GM21360 (cell line): ENCODE results near the gene CCNF.
"Not testable (repeated sequence)": the region's sequence is repeated elsewhere in the genome, so short reads cannot be mapped to it uniquely, and the experiment has no call there.

Experiments
- ATAC-seq: cut with Tn5 transposase; IDR thresholded peaks from one replicate; pipeline ENCODE4 v1.9.1; 2021; ENCODE audit warnings: mild to moderate bottlenecking, moderate library complexity; ENCODE audit not compliant: unreplicated experiment

CCNF gene, protein sequence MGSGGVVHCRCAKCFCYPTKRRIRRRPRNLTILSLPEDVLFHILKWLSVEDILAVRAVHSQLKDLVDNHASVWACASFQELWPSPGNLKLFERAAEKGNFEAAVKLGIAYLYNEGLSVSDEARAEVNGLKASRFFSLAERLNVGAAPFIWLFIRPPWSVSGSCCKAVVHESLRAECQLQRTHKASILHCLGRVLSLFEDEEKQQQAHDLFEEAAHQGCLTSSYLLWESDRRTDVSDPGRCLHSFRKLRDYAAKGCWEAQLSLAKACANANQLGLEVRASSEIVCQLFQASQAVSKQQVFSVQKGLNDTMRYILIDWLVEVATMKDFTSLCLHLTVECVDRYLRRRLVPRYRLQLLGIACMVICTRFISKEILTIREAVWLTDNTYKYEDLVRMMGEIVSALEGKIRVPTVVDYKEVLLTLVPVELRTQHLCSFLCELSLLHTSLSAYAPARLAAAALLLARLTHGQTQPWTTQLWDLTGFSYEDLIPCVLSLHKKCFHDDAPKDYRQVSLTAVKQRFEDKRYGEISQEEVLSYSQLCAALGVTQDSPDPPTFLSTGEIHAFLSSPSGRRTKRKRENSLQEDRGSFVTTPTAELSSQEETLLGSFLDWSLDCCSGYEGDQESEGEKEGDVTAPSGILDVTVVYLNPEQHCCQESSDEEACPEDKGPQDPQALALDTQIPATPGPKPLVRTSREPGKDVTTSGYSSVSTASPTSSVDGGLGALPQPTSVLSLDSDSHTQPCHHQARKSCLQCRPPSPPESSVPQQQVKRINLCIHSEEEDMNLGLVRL

DNA sequence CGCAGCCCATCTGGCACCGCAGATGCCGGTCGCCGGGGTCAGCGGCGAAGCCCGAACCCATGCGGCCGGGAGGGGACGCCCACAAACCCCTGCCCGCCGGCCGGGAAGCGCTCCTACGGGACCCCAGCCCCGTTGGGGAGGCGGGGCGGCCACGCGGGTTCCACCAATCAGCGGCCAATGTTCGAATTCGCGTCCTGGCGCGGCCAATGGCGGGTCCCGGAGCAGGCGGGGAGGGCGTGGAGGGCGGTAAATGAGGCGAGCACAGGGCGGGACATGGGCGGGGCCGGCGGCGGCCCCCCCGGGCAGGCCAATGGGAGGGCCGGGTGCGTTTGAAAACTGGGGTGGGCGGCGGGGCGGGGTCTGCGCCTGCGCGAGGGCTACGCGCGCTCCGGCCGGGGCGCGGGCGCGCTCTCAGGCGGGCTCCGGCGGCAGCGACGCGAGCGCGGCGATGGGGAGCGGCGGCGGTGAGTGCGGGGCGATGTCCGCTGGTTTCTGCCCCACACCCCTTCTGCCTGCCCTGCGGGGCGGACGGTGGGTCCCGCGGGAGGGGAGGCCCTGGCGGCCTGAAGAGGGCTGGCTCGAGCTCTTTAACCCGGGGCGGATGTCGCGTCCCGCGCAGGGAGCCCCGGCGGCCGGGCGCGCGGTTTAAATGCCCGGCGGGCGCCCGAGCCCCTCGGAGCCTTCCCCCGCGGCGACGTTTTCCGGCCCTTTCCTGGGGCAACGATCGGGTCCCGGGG, at the start of gene CCNF:
Gene CCNF (plus strand): TSS at position 414 of the 737 bp plus-strand sequence. CDS start 35 bp downstream, at position 449.
- ATAC-seq = peak; percentile 81

DNA sequence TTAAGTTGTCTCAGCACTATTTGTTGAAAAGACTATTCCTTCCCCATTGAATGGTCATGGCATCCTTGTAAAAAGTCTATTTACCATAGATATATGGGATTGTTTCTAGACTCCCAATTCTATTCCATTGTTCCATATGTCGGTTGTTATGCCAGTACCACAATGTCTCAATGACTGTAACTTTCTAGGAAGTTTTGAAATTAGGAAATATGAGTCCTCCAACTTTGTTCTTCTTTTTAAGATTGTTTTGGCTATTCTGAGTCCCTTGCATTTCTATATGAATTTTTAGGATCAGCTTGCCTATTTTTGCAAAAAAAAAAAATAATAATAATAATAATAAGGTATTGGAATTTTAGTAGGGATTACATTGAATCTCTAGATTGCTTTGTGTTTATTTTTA, 45.7 kb upstream of the CCNF start:
- ATAC-seq = no peak

DNA sequence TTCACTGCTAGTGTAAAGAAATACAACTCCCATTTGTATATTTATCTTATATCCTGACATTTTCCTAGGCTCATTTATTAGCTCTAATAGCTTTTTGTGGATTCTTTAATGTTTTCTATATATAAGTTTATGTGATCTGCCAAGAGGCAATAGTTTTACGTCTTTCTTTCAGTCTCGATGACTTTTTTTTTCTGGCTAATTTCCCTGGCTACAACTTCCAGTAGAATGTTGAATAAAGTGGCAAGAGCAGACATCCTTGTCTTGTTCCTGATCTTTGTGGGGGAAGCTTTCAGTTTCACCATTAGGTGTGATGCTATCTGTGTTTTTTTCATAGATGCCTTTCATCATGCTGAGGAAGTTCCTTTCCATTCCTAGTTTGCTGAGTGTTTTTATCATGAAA, 44.8 kb upstream of the CCNF start:
- ATAC-seq = no peak

DNA sequence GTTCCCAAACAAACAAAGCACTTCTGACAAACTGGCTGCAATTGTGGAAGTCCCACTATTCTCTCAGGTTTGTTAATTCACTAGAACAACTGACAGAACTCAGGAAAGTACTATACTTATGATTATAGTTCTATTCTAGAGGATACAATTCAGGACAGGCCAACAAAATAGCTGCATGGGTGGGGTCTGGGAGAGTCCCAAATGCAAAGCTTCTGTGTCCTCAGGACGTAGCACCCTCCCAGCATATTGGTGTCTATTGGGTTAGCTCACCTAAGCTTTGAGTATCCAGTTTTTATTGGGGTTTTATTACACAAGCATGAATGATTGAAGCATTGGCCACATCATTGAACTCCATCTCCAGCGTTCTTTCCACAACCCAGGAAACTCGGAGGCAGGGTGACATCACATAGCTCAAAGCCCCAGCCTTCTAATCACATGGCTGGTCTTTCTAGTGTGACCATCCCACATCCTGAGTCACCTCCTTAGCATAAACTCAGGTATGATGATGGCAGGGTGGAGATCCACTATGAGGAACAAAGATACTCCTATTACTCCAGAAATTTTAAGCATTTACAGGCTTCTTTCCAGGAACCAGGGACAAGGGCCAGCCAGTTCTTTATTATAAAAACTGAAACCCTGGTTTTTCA, 43.9 kb upstream of the CCNF start:
- ATAC-seq = no peak

DNA sequence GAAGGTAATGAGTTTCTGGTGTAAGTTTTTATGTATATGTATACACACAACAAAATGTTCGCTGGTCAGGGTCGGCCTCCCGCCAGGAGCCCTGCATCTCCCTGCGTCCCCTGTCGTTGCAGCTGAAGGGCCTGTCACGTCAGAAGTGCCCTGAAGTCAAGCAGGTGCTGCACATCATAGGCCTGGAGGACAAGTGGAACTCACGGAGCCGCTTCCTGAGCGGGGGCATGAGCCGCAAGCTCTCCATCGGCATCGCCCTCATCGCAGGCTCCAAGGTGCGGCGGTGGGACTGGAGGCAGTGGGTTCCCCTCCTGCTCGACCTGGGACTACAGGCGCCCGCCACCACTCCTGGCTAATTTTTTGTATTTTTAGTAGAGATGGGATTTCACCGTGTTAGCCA, 43.3 kb upstream of the CCNF start:
- not testable (repeated sequence) for ATAC-seq

DNA sequence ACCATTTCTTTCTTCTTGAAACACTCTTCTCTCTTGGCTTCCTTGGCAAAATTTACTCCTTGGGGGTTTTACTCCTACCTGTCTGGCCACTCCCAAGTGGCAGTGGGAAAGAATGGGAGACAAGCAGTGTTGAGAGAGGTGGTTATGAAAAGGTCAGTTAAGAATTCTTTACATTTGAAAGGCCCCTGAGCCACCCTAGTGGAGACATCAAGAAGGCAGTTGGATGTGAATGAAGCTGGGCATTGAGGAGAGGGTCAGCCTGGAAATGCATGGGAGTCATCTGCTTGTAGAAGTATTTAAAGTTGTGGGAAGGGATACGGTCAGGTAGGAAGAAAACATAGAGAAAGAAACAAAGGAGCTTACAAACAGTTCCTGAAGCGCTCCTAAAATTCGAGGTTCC, 42.3 kb upstream of the CCNF start:
- no peak for ATAC-seq

DNA sequence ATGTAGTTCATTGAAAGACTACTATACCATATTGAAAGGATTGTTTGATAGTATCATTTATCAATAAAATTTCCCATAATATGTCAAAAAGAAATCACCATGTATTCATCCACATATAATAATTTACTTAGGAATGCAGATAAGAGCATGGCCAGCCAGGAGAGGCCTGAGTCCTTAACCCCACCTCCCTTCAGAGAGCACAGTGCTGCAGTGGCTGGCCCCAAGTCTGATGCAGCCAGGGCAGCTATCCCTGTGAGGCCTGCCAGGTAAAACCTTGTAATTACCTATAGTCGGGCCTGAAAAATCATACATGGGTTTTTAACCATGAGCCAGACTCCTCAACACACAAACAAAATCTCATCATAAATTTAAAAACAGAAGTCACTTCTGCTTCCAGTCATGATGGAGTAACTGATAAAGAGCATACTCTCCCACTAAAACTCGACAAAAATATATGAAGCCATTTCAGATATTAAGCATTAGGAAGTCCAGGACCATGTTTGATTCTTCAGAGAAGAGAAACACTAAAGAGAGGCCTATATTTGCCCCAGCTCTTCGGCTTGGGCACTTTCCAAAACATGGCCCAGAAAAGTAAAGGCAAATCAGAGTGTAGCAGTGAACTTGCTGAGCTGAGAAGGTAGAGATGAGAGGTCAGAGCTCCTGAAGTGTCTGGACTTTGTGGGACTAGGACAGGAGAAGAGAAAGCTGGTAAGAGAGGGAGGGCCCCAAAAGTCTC, 40.9 kb upstream of the CCNF start:
- ATAC-seq = no peak

DNA sequence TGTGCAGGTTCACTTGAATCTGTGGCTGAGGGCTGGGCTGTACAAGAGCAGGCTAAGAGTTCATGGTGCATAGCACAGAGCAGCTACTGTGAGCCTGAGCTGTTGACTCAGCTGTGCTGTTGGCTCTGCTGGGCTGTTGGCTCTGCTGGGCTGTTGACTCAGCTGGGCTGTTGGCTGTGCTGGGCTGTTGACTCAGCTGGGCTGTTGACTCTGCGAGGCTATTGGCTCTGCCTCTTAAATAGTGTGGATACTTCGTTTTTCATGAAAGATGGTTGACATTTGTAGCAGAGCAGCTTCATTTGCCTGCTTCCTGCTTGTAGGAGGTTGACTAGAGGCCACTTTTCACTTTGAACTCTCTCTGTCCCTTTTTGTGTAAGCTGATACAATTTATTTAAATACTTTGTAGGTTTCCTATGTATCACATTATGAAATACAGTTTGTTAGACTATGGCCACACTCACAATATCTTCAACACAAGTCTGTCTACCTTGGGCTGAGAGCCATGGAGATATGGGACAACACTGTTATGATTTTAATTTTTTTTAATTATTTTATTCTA, 40.3 kb upstream of the CCNF start:
- no peak for ATAC-seq

DNA sequence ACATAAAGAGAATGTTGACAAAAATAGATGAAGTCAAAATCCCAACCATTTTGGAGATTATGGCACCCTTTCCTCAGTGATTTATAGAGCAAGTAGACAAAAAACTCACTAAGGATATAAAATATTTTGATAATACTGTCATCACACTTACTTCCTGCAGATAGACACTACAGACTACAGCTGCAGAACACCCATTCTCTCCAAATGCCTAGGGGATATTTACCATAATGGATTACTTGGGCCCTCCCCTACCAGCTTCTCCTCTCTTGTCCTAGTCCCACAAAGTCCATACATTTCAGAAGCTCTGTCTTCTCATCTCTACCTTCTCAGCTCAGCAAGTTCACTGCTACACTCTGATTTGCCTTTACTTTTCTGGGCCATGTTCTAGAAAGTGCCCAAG, 37.2 kb upstream of the CCNF start:
- no peak for ATAC-seq

DNA sequence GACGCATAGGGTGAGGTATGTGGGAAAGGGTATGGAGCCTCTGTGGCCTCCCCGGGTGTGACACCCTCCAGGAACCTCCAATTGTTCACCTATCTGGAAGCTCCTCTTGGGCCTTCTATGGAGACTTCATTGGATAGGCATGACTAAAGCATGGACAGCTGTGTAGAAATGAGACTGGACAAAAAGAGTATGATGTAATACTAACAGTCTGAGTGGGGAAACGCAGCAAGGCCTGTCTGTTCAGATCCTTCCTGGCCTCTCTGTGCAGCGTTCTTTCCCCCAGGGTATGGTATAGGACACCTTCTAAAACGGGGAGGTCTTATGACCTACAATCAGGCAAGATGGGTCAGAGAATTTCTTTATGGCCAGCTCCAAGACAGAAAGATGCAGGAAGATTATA, 30.7 kb upstream of the CCNF start:
- ATAC-seq = no peak

DNA sequence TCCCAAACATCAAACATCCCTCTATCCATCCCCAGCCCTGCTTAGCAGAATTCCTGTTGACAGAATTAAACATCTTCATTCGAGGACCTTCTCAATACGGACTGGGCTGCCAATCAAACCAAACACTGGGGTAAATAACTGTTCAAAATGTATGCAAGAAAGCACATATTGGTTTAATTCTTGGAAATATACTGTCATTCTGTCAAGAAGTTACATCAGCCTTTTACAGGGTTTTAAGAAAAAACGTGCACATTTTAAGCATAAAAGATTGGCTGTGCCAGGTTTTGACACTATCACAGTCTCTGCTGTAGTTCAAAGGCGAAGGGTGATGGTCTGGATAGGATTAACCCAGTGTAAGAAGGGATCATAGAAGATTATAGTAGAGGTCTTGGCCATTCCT, 25.1 kb upstream of the CCNF start:
- no peak for ATAC-seq

DNA sequence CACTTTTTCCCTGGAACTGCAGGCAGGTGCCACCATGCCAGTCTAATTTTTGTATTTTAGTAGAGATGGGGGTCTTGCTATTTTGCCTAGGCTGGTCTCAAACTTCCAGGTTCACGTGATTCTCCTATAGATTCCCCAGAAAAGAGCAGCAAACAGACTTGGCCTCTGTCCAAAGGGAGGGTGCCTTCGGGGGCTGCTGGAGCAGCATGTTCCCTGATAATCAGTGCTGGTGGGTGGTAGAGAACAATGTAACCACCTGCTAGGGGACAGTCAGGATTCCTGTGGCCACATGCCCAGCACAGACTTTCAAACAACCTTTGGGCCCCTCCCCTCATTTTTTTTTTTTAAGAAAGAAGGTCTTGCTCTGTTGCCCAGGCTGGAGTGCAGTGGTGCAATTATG, 14.2 kb upstream of the CCNF start:
- ATAC-seq = no peak

DNA sequence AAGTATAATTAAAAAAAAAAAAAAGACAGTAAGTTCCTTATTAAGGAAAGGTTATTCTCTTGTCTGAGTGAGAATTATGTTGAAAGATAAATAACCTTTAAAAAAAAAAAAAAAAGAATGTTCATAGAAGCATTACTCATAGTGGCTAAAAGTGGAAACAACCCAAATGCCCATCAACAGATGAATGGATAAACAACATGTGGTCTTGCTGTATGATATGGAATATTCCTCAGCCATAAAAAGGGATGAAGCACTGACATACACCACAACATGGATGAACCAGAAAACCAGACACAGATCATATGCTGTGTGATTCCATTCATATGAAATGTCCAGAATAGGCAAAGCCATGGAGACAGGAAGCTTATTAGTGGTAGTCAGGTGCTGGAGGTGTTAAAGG, 9.2 kb upstream of the CCNF start:
- ATAC-seq = no peak

DNA sequence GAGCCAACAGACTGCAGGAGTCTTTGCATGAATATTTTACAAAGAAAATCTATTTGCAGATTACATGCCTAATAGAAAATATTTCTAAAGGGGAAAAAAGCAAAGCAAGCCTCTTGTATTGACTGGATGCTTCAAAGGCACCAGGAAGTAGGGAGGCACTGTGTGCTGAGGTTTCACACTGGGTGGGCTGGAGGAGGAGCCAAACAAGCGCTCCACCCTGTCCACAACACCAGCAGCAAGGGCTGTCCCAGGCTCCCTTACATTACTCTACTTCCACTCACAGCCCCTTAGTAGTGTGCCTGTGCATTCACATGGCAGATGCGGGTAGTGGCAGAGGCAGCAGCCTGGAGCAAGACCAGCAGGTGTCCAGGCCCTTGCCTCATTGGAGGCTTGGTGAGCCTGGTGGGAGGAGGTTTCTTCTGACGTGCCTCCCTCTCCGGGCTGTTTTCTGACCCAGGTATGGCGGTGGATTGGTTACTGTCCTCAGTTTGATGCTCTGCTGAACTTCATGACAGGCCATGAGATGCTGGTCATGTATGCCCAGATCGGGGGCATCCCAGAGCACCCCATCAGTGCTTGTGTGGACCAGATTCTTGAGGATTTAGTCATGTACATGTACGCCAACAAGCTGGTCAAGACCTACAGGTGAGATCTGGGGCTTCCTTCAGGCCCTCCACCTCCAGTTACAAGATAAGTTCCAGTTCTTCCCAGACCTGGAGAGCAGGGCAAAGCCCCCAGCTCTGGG, 7.0 kb upstream of the CCNF start:
- ATAC-seq = no peak

DNA sequence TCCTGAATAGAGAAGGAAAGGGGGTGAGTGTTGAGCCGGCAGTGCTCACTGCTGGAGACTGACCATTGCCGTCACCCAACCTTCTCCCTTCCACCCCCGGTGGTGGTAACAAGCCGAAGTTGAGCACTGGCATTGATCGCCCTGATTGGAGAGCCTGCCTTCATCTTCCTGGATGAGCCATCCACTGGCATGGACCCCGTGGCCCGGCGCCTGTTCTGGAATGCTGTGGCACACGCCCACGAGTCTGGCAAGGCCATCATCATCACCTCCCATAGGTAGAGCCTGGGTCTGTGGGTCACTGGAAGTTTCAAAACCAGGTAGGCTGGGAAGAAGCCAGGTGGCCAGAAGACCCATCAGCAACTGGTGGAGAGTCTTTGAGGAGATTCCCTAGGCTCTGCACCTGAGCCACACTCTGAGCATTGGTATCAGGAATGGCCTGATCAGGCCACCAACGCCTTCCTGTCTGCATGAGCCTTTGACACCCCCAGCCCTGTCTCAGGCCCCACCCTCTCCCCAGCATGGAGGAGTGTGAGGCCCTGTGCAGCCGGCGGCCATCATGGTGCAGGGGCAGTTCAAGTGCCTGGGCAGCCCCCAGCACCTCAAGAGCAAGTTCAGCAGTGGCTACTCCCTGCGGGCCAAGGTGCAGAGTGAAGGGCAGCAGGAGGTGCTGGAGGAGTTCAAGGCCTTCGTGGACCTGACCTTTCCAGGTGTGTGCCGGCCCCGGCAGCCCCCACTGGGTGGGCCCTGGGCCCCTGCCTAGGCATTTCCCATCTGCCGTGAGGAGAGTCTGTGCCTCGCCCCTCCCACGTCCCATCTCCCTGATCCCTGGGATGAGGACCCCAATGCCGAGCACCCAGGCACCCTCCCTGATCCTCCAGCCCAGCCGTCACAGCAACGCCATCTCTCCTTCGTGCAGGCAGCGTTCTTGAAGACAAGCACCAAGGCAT, 4.9 kb upstream of the CCNF start:
- no peak for ATAC-seq

DNA sequence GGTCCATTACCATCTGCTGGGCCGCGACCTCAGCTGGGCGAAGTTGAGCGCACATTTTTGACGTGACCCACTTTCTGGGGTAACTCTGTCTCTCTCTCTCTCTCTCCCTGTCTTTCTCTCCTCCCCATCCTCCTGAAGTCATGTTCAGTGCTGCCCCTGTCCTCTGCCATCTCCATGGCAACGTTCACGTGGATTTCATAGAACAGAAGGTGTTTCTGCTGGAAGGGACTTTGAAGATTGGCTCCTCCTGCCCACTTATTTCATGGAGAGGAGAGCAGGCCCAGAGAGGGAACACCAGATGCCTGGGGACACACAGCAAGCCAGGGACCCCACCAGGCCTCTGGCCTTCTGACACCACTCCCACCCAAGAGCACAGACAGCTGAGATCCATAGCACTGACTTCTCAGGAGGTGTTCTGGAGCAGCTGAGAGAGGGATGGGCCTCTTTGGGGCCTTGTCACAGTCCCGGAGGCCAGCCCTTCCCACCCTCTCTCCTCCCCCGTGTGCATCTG, 4.2 kb upstream of the CCNF start:
- no peak for ATAC-seq

DNA sequence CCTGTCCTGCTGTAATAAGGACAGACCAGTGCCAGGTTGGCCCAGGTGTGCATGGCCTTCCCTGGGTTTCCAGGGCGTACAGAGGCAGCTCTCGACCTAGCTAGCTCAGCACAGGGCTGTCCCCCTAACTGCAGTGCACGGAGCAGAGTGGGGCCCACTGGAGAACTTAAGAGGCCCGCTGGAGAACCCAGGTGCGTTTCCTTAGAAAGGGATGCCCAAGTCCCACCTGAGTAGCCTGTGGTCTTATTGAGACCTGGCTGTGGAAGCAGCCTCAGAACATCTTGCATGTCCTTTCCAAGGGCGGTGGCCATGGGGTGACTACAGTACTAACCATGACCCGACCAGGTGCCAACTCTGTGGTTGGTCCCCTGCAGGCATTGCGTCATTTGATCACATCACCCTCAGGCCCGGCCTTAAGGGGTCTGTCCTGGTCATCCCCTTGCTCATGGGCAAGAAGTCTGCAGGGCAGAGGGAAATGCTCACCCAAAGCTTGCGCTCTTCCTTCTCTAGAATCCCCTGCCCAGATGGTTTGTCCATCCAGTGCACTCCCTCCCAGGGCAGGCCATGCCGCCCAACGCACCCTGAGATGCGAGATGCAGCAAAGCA, 3.3 kb upstream of the CCNF start:
- no peak for ATAC-seq

DNA sequence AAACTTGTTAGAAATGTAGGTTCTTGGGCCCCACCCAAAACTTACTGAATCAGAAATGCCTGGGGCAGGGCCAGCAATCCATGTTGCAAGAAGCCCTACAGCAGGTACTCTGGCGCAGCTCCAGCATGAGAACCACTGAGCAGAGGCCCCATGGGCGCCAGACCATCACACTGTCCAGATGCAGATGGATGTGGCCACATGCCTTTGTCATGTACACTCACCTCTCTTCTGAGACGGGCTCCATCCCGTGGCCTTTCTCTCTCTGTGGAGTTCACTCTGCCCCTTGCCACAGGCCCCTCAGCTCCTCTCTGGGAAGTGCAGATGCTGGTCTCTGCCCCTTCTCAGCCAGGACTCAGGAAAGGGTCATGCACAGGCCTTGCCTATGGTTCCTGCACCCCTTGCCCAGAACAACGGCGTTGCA, 2.3 kb upstream of the CCNF start:
- no peak for ATAC-seq
